ENCODE data around the gene SMCO2. TPM values are rescaled to one million over a fixed set of nuclear protein-coding genes. Genes with fewer than 3 reads are reported as not detected.

Gene SMCO2
- total and polyA plus RNA-seq, 2 of the 8 experiments (the other 6 are each of a cell fraction or from before 2014, with no cell fraction given), result 0.24 to 0.80 TPM

DNA sequence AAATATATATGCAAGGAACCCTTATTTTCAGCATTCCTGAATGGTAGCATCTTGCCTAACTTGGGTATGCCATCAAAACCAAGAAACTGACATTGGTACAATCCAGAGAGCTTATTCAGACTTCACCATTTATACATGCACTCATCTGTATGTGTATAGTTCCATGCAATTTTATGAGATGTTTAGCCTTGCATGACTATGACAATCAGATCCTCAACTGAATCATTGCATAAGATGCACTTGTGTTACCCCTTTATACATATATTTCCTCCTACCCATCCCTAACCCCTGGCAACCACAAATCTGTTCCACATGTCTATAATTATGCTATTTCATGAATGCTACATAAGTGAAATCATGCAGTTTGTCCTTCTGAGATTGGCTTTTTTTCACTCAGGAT is 40.4 kb downstream of the SMCO2 start:
- Histone ChIP-seq H2BK20ac (ENCODE audit: low read length) (no peak overlapping the region), H3K9ac (replicated peaks in 1 of 4; ENCODE audit: extremely low read depth in 1 of 4, low read depth in 3 of 4, low read length in 3 of 4) (no peak overlapping the region), H3K56ac (replicated peaks; ENCODE audit: insufficient read length, low read depth, low read length) (no peak overlapping the region), H4K91ac (replicated peaks; ENCODE audit: insufficient read length, low read length) (no peak overlapping the region), H3K4me2 (ENCODE audit: insufficient read depth in 1 of 2, low read depth in 2 of 2, low read length in 2 of 2) (no peak overlapping the region), H3K14ac (ENCODE audit: insufficient read length) (no peak overlapping the region), H3K4me1 (replicated peaks in 1 of 4; ENCODE audit: control insufficient read depth in 3 of 4, insufficient read depth in 4 of 4, low read length in 3 of 4) (no peaks in the 10 kb centered on the region), H4K8ac (ENCODE audit: extremely low read depth, insufficient read depth, low read length) (no peak overlapping the region), H3K36me3 (ENCODE audit: control insufficient read depth in 2 of 4, insufficient read depth in 4 of 4, low read length in 3 of 4) (no peaks in the 10 kb centered on the region), H3K4ac (replicated peaks; ENCODE audit: insufficient read length, low read depth, low read length) (no peak overlapping the region), H3K79me2 (ENCODE audit: control insufficient read depth in 1 of 2, insufficient read depth in 2 of 2, low read length in 2 of 2) (no peaks in the 10 kb centered on the region), H3K27me3 (replicated peaks in 1 of 4; ENCODE audit: control insufficient read depth in 3 of 4, extremely low read depth in 1 of 4, insufficient read depth in 3 of 4, low read length in 3 of 4) (no peaks in the 10 kb centered on the region), H3K18ac (ENCODE audit: extremely low read depth, low read length) (no peak overlapping the region), H2BK12ac (ENCODE audit: low read depth, low read length) (no peak overlapping the region), H4K20me1 (replicated peaks in 1 of 2; ENCODE audit: control insufficient read depth in 1 of 2, insufficient read depth in 2 of 2, low read length in 2 of 2) (no peaks in the 10 kb centered on the region), H2AFZ (ENCODE audit: low read length) (no peak overlapping the region), H2BK15ac (ENCODE audit: low read length) (no peak overlapping the region), H2AK5ac (ENCODE audit: low read depth, low read length) (no peak overlapping the region), H3K23me2 (ENCODE audit: low read depth, low read length) (no peaks in the 10 kb centered on the region), H3K23ac (ENCODE audit: insufficient read length) (no peak overlapping the region), H3K79me1 (ENCODE audit: low read depth, low read length) (no peaks in the 10 kb centered on the region), H2BK5ac (ENCODE audit: low read depth, low read length) (no peak overlapping the region), H3K27ac (ENCODE audit: low read depth, low read length) (no peak overlapping the region), H2BK120ac (replicated peaks; ENCODE audit: low read depth, low read length) (no peak overlapping the region), H4K5ac (ENCODE audit: insufficient read length, low read depth, low read length) (no peak overlapping the region), H3K4me3 (ENCODE audit: extremely low read depth in 1 of 4, insufficient read depth in 2 of 4, low read depth in 3 of 4, low read length in 4 of 4) (no peak overlapping the region), H3K9me3 (ENCODE audit: insufficient read depth in 2 of 2, low read depth in 1 of 2, low read length in 1 of 2) (no peaks in the 10 kb centered on the region)
- DNase-seq (ENCODE audit: low read depth in 1 of 2, low spot score in 2 of 2) (no peak), FAIRE-seq (no peak)
- CTCF ChIA-PET (ENCODE audit: partially characterized antibody), result no interaction called here
- POLR2A ChIA-PET (ENCODE audit: partially characterized antibody), result no interaction called here
- no peak for TF ChIP-seq BRCA1 (IDR thresholded peaks at IDR 0.05; ENCODE audit: low read depth, low read length)
- TF ChIP-seq, protein P1, sequence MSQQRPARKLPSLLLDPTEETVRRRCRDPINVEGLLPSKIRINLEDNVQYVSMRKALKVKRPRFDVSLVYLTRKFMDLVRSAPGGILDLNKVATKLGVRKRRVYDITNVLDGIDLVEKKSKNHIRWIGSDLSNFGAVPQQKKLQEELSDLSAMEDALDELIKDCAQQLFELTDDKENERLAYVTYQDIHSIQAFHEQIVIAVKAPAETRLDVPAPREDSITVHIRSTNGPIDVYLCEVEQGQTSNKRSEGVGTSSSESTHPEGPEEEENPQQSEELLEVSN (IDR thresholded peaks at IDR 0.05), result no peak
- TF ChIP-seq, protein P2, sequence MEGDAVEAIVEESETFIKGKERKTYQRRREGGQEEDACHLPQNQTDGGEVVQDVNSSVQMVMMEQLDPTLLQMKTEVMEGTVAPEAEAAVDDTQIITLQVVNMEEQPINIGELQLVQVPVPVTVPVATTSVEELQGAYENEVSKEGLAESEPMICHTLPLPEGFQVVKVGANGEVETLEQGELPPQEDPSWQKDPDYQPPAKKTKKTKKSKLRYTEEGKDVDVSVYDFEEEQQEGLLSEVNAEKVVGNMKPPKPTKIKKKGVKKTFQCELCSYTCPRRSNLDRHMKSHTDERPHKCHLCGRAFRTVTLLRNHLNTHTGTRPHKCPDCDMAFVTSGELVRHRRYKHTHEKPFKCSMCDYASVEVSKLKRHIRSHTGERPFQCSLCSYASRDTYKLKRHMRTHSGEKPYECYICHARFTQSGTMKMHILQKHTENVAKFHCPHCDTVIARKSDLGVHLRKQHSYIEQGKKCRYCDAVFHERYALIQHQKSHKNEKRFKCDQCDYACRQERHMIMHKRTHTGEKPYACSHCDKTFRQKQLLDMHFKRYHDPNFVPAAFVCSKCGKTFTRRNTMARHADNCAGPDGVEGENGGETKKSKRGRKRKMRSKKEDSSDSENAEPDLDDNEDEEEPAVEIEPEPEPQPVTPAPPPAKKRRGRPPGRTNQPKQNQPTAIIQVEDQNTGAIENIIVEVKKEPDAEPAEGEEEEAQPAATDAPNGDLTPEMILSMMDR (IDR thresholded peaks at IDR 0.05; ENCODE audit: control extremely low read depth in 1 of 3, insufficient read depth in 1 of 3, low read depth in 1 of 3, low read length in 3 of 3), result no peak
- no peak for TF ChIP-seq KDM5A (IDR thresholded peaks at IDR 0.05; ENCODE audit: low read length)
- TF ChIP-seq CTBP2 (IDR thresholded peaks at IDR 0.05; ENCODE audit: borderline replicate concordance, insufficient read depth, insufficient read length, low read length), result no peak
- no peak for TF ChIP-seq FOSL1 (IDR thresholded peaks at IDR 0.05; ENCODE audit: insufficient read depth, low read depth, low read length)
- TF ChIP-seq NRF1 (IDR thresholded peaks at IDR 0.05; ENCODE audit: low read depth, low read length), result no peak
- no peak for TF ChIP-seq GTF2F1 (IDR thresholded peaks at IDR 0.05; ENCODE audit: borderline replicate concordance, low read depth, low read length)
- TF ChIP-seq ZNF274 (IDR thresholded peaks at IDR 0.05; ENCODE audit: borderline replicate concordance, extremely low read depth, low read length), result no peak
- TF ChIP-seq SP2 (IDR thresholded peaks at IDR 0.05; ENCODE audit: low read length), result no peak
- no peak for TF ChIP-seq RAD21 (IDR thresholded peaks at IDR 0.05 in 1 of 2, conservative IDR thresholded peaks at IDR 0.05 in 1 of 2; ENCODE audit: low read depth in 2 of 2, low read length in 2 of 2)
- TF ChIP-seq CBX5 (IDR thresholded peaks at IDR 0.05; ENCODE audit: low read depth, low read length), result no peak

All from H1 (cell line).